Smooth muscle cell (in vitro differentiated cells): Measurements from ENCODE around the gene CBLB. TPM values are rescaled to one million over a fixed set of nuclear protein-coding genes. Genes with fewer than 3 reads are reported as not detected.

ENCODE experiments used
- DNase-seq: peaks from one replicate; lab custom pipeline; 2025; ENCODE audit not compliant: unreplicated experiment; lab: John Stamatoyannopoulos, UW
- H2AFZ ChIP-seq: fragments of 200-600 bp; sonication (generic); 2 replicates; pipeline ENCODE4 v1.6.0; 2016; ENCODE audit warnings: antibody characterized with exemption, low read depth, mild to moderate bottlenecking
- H3F3A ChIP-seq: fragments of 200-600 bp; sonication (generic); 2 replicates; pipeline ENCODE4 v1.6.0; 2017; ENCODE audit warnings: antibody characterized with exemption, low read depth
- H3K27ac ChIP-seq: fragments of 200-600 bp; sonication (generic); 2 replicates; pipeline ENCODE4 v1.5.1; 2016; ENCODE audit warnings: low read depth, mild to moderate bottlenecking
- H3K27me3 ChIP-seq: fragments of 200-600 bp; sonication (generic); 2 replicates; pipeline ENCODE4 v1.6.1; 2016; ENCODE audit warnings: low read depth, mild to moderate bottlenecking
- H3K36me3 ChIP-seq: fragments of 200-600 bp; sonication (generic); 2 replicates; pipeline ENCODE4 v1.5.1; 2016; ENCODE audit warnings: low read depth
- H3K4me1 ChIP-seq: fragments of 200-600 bp; sonication (generic); 2 replicates; pipeline ENCODE4 v1.5.1; 2016; ENCODE audit warnings: low read depth
- H3K4me2 ChIP-seq: fragments of 200-600 bp; sonication (generic); 2 replicates; pipeline ENCODE4 v1.6.0; 2016; ENCODE audit warnings: mild to moderate bottlenecking
- H3K4me3 ChIP-seq: fragments of 200-600 bp; sonication (generic); 2 replicates; pipeline ENCODE4 v1.5.1; 2016; ENCODE audit warnings: mild to moderate bottlenecking
- H3K79me2 ChIP-seq: fragments of 200-600 bp; sonication (generic); 2 replicates; pipeline ENCODE4 v1.6.0; 2016; ENCODE audit warnings: low read depth, mild to moderate bottlenecking
- H3K9ac ChIP-seq: fragments of 200-600 bp; sonication (generic); 2 replicates; pipeline ENCODE4 v1.6.0; 2016; ENCODE audit warnings: low read depth
- H3K9me3 ChIP-seq: fragments of 200-600 bp; sonication (generic); replicated peaks from 2 replicates; pipeline ENCODE4 v1.5.1; 2016; ENCODE audit warnings: low read depth
- H4K20me1 ChIP-seq: fragments of 200-600 bp; sonication (generic); 2 replicates; pipeline ENCODE4 v1.6.0; 2016; ENCODE audit warnings: low read depth
- WGBS: methylation state at CpG from one replicate; pipeline ENCODE4 v1.1.7; 2016; ENCODE audit warnings: low lambda C conversion rate; 5-methylcytosine and 5-hydroxymethylcytosine counted together
- polyA plus RNA-seq: library from polyadenylated mRNA; unstranded; fragments of >200 nt; fragmentation: Nextera tagmentation; extraction: Ambion mirVana; gene quantifications from 2 replicates; pipeline ENCODE4 v1.2.1, GENCODE V29; 2016
- total RNA-seq: library from RNA; depleted of rRNA; stranded (reverse); fragments of >200 nt; gene quantifications from 2 replicates; pipeline ENCODE4 v1.2.3, GENCODE V29; 2014
- TF ChIP-seq, protein P1 (sequence below): fragments of 200-600 bp; sonication (generic); IDR thresholded peaks from 2 replicates; pipeline ENCODE4 v1.5.1; 2017; ENCODE audit warnings: borderline replicate concordance, mild to moderate bottlenecking, antibody characterized with exemption; ENCODE audit not compliant: insufficient read depth, poor library complexity, severe bottlenecking

Gene CBLB
- total and polyA plus RNA-seq, 2 experiments from 2014 or later: 13.9 to 38.9 TPM

DNA sequence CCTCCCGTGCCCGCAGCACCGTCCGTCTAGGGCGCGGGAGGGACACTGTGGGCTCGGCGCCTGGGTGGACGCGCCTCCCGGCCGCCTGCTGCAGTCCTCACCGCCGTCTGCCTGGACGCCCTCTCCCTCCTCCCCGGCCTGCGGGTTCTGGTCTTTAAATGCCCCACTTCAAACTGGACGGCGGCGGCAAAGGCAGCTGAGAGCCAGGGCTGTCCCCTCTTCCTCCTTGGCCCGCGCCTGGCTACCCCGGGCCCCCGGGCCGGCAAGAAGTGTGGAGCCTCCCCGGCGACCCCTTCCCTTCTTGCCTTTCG lies 426 bp downstream of the CBLB start:
- Histone ChIP-seq H3K4me1 (peaks cover 28% of the 10 kb centered on the region), H3K4me3 (peak overlapping the region; percentile 98), H3K36me3 (no peaks in the 10 kb centered on the region), H3K27ac (peak overlapping the region; percentile 90), H3F3A (peaks cover 8% of the 10 kb centered on the region), H3K9ac (peak overlapping the region; percentile 93), H3K79me2 (peaks cover 52% of the 10 kb centered on the region), H2AFZ (peak overlapping the region; percentile 97), H3K4me2 (peak overlapping the region; percentile 95), H4K20me1 (peaks cover 36% of the 10 kb centered on the region), H3K9me3 (no peaks in the 10 kb centered on the region), H3K27me3 (no peaks in the 10 kb centered on the region)
- WGBS: 2% methylated on average over 26 of the region's 28 CpGs
- TF ChIP-seq, protein P1, sequence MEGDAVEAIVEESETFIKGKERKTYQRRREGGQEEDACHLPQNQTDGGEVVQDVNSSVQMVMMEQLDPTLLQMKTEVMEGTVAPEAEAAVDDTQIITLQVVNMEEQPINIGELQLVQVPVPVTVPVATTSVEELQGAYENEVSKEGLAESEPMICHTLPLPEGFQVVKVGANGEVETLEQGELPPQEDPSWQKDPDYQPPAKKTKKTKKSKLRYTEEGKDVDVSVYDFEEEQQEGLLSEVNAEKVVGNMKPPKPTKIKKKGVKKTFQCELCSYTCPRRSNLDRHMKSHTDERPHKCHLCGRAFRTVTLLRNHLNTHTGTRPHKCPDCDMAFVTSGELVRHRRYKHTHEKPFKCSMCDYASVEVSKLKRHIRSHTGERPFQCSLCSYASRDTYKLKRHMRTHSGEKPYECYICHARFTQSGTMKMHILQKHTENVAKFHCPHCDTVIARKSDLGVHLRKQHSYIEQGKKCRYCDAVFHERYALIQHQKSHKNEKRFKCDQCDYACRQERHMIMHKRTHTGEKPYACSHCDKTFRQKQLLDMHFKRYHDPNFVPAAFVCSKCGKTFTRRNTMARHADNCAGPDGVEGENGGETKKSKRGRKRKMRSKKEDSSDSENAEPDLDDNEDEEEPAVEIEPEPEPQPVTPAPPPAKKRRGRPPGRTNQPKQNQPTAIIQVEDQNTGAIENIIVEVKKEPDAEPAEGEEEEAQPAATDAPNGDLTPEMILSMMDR: no peak
- DNase-seq: no peak

DNA sequence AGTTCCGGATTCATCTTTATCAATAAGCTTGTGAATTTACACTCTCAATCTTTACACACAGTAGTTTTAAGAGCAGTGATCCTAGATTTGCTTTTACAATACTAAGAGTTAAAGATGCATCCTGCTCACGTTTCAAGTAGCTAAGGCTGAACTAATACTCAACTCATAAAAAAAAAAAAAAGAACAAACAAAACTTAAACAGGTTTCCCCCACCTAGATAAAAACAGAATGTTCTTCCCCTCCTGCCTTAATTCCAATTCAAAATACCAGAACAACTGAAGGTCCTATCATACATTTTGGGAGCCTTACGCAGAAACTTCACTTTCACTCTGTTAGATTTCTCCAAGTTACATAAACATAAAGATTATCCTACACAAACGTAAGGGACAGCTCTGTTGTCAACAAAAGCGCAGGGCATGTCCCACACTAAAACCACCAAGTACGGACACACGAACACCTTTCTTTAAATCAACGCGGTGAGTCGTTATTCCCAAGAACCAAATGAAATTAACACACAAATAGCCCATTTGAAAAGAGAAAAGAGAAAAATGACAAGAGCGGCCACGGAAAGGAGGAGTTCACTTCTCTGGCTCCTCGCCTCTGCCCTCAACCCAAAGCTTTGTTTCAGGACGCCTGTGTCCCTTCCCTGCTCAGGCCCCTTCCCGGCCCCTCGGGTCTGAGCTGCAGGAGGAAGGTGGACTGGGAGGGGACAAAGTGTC lies 941 bp downstream of the CBLB start:
- H3K9ac ChIP-seq: peak overlapping the region; percentile 93
- 3% methylated on average over 16 of the region's 16 CpGs for WGBS
- H3K27me3 ChIP-seq: no peaks in the 10 kb centered on the region
- peaks cover 57% of the 10 kb centered on the region for H3K79me2 ChIP-seq
- peaks cover 28% of the 10 kb centered on the region for H3K4me1 ChIP-seq
- no peaks in the 10 kb centered on the region for H3K36me3 ChIP-seq
- H3K9me3 ChIP-seq: no peaks in the 10 kb centered on the region
- H3K4me2 ChIP-seq: peak overlapping the region; percentile 95
- peaks cover 41% of the 10 kb centered on the region for H4K20me1 ChIP-seq
- H3K27ac ChIP-seq: peak overlapping the region; percentile 90
- H3K4me3 ChIP-seq: peak overlapping the region; percentile 98
- H2AFZ ChIP-seq: peak overlapping the region; percentile 97
- DNase-seq: no peak
- H3F3A ChIP-seq: peaks cover 8% of the 10 kb centered on the region
- TF ChIP-seq, protein P1: no peak

DNA sequence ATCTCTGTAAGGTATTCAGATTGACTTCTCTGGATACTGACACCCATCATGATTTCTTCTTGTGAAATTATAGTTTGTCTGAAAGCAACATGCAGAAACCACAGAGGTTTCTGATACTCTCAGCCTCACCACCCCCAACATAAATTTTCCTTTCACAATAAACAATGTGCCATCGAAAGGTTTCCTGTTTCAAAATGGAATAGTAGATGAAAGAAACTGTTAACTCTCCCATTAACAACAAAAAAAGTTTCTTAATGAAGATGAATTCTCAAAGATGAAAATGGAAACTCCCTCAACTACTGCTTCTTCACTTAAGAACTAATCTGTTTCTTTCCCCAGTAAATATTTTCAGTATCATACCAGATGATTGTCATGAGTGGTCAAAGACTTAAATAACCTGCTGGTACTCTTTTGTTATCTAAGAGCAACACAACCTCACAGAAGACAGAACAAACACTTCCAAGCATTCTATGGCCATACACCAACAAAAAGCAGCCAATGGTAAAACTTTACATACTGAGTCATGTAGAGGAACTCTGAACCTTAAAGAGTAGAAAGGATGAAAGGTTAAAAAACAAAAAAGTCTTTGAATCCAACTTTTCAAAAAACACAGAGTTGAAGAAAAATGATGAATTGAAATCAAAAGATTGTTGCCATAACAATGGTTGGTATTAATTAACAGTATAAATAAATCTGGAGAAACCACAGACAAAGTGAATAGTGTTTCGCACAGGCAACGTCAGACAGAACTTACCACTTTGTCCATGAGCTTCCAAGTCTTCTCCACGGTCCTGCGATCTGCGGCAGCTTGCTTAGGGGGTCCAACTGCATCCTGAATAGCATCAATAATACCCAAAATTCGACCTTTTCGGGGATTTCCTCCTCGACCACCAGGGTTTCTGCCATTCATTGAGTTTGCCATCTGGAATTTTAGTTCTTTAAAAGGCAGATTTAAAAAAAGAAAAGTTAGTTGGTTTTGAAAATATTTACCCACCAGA lies 1.9 kb downstream of the CBLB start:
- peaks cover 50% of the 10 kb centered on the region for H4K20me1 ChIP-seq
- peaks cover 66% of the 10 kb centered on the region for H3K79me2 ChIP-seq
- H3K27me3 ChIP-seq: no peaks in the 10 kb centered on the region
- H3K4me2 ChIP-seq: peak overlapping the region; percentile 95
- no peaks in the 10 kb centered on the region for H3K9me3 ChIP-seq
- WGBS: 50% methylated on average over 9 of the region's 9 CpGs
- no peak for DNase-seq
- H3F3A ChIP-seq: peaks cover 8% of the 10 kb centered on the region
- no peak overlapping the region for H2AFZ ChIP-seq
- H3K27ac ChIP-seq: peak overlapping the region; percentile 90
- H3K4me1 ChIP-seq: peaks cover 28% of the 10 kb centered on the region
- H3K9ac ChIP-seq: peak overlapping the region; percentile 93
- H3K36me3 ChIP-seq: no peaks in the 10 kb centered on the region
- H3K4me3 ChIP-seq: peak overlapping the region; percentile 98
- TF ChIP-seq, protein P1: no peak
